IMR-90 (cell line): ENCODE measurements around the gene CLEC2A. TPM values are rescaled to one million over a fixed set of nuclear protein-coding genes. Genes with fewer than 3 reads are reported as not detected.

Source experiments
- ATAC-seq: fragments of 200-7000 bp; cut with Tn5 transposase; 2 replicates; pipeline ENCODE4 v1.9.1; 2020; ENCODE audit warnings: low read depth, mild to moderate bottlenecking, moderate library complexity
- BruUV-seq: library from RNA; stranded (reverse); fragments of 400-500 nt; replicated peaks from 2 replicates; lab custom pipeline; 2021; lab: Mats Ljungman, UMichigan
- CTCF ChIA-PET: fragments of 300-600 bp; formaldehyde crosslinking; extraction: SDS; loops from one replicate; lab custom pipeline; 2021; ENCODE audit warnings: antibody characterized with exemption; lab: Yijun Ruan, JAX
- POLR2A ChIA-PET: fragments of 300-600 bp; sonication (Branson Sonifier 250); formaldehyde crosslinking; loops from one replicate; lab custom pipeline; 2022; ENCODE audit warnings: antibody characterized with exemption; ENCODE audit not compliant: unreplicated experiment; lab: Charles Lee
- DNase-seq: peaks from one replicate; pipeline ENCODE4 v3.0.0; 2013
- H2AFZ ChIP-seq: replicated peaks from 2 replicates; pipeline ENCODE3; 2013; ENCODE audit warnings: low read length, mild to moderate bottlenecking; ENCODE audit not compliant: poor library complexity
- H2AK5ac ChIP-seq: 2 replicates; pipeline ENCODE4 v1.6.1; 2013; ENCODE audit warnings: low read depth, low read length, inconsistent platforms
- H2AK9ac ChIP-seq: replicated peaks from 2 replicates; pipeline ENCODE3; 2013; ENCODE audit warnings: mild to moderate bottlenecking, low read depth, low read length, moderate library complexity; ENCODE audit not compliant: poor library complexity
- H2BK120ac ChIP-seq: 2 replicates; pipeline ENCODE4 v1.6.1; 2013; ENCODE audit warnings: low read depth, low read length, inconsistent platforms
- H2BK15ac ChIP-seq: 3 replicates; pipeline ENCODE4 v1.6.1; 2013; ENCODE audit warnings: low read depth, low read length, inconsistent platforms
- H2BK20ac ChIP-seq: 2 replicates; pipeline ENCODE4 v1.6.1; 2013; ENCODE audit warnings: low read depth, mild to moderate bottlenecking, inconsistent platforms, low read length, moderate library complexity
- H2BK5ac ChIP-seq: 2 replicates; pipeline ENCODE4 v1.6.1; 2013; ENCODE audit warnings: mild to moderate bottlenecking, low read depth, low read length, inconsistent platforms; ENCODE audit not compliant: poor library complexity, severe bottlenecking
- H3K14ac ChIP-seq: replicated peaks from 2 replicates; pipeline ENCODE4 v1.6.1; 2013; ENCODE audit warnings: low read depth, low read length, inconsistent platforms
- H3K18ac ChIP-seq: 2 replicates; pipeline ENCODE4 v1.6.1; 2013; ENCODE audit warnings: low read depth, low read length, control low read depth
- H3K23ac ChIP-seq: 2 replicates; pipeline ENCODE4 v1.6.1; 2013; ENCODE audit warnings: low read depth, low read length, inconsistent platforms
- H3K27ac ChIP-seq: 2 replicates; pipeline ENCODE4 v1.5.1; 2013; ENCODE audit warnings: mild to moderate bottlenecking, control low read depth, low read length; ENCODE audit not compliant: insufficient read depth
- H3K27me3 ChIP-seq: 2 replicates; pipeline ENCODE4 v1.6.1; 2013; ENCODE audit warnings: low read length; ENCODE audit not compliant: control insufficient read depth, insufficient read depth
- H3K36me3 ChIP-seq: 2 replicates; pipeline ENCODE4 v1.6.1; 2013; ENCODE audit warnings: low read length, mixed read lengths; ENCODE audit not compliant: control insufficient read depth, insufficient read depth
- H3K4ac ChIP-seq: 2 replicates; pipeline ENCODE4 v1.6.1; 2013; ENCODE audit warnings: low read depth, low read length, inconsistent platforms
- H3K4me1 ChIP-seq: 2 replicates; pipeline ENCODE4 v1.6.1; 2013; ENCODE audit warnings: low read length, mixed read lengths; ENCODE audit not compliant: control insufficient read depth, insufficient read depth
- H3K4me2 ChIP-seq: 2 replicates; pipeline ENCODE4 v1.6.1; 2013; ENCODE audit warnings: low read depth, mild to moderate bottlenecking, control low read depth, low read length, moderate library complexity
- H3K4me3 ChIP-seq: 2 replicates; pipeline ENCODE4 v1.5.1; 2013; ENCODE audit warnings: low read depth, mild to moderate bottlenecking, control low read depth, low read length, moderate library complexity; ENCODE audit not compliant: insufficient read depth
- H3K56ac ChIP-seq: 2 replicates; pipeline ENCODE4 v1.6.1; 2013; ENCODE audit warnings: low read length, inconsistent platforms; ENCODE audit not compliant: insufficient read depth; ENCODE audit errors: extremely low read depth
- H3K79me1 ChIP-seq, 2 experiments: 2 replicates each; pipeline ENCODE4 v1.6.1; 2013; ENCODE audit warnings: low read length in 2 of 2, inconsistent platforms in 1 of 2, low read depth in 1 of 2
- H3K9ac ChIP-seq: 2 replicates; pipeline ENCODE4 v1.6.1; 2013; ENCODE audit warnings: low read depth, low read length, control low read depth
- H3K9me1 ChIP-seq: 2 replicates; pipeline ENCODE4 v1.6.1; 2013; ENCODE audit warnings: low read length, inconsistent platforms; ENCODE audit not compliant: insufficient read depth
- H3K9me3 ChIP-seq: 2 replicates; pipeline ENCODE4 v1.6.1; 2013; ENCODE audit warnings: low read length; ENCODE audit not compliant: control insufficient read depth, insufficient read depth
- H4K20me1 ChIP-seq: 2 replicates; pipeline ENCODE4 v1.6.1; 2013; ENCODE audit warnings: low read length, inconsistent platforms; ENCODE audit not compliant: insufficient read depth
- H4K5ac ChIP-seq: 2 replicates; pipeline ENCODE4 v1.6.1; 2013; ENCODE audit warnings: mild to moderate bottlenecking, low read depth, low read length, control low read depth
- H4K8ac ChIP-seq, 2 experiments: 2 replicates each; pipeline ENCODE4 v1.6.1; 2013; ENCODE audit warnings: low read depth in 2 of 2, low read length in 2 of 2, control low read depth in 1 of 2, inconsistent platforms in 1 of 2
- H4K91ac ChIP-seq: 2 replicates; pipeline ENCODE4 v1.6.1; 2013; ENCODE audit warnings: low read depth, low read length, inconsistent platforms; ENCODE audit not compliant: insufficient read depth
- BHLHE40 ChIP-seq: fragments of 150-350 bp; IDR thresholded peaks from 2 replicates; pipeline ENCODE4 v1.6.1; 2016; ENCODE audit warnings: mild to moderate bottlenecking, low read depth, low read length
- CHD1 ChIP-seq: IDR thresholded peaks from 2 replicates; pipeline ENCODE4 v1.6.1; 2012; ENCODE audit warnings: low read depth, low read length, improper control_type of control experiment
- MAFK ChIP-seq: IDR thresholded peaks from 2 replicates; pipeline ENCODE4 v1.6.1; 2012; ENCODE audit warnings: low read depth, low read length, improper control_type of control experiment
- MXI1 ChIP-seq: IDR thresholded peaks from 2 replicates; pipeline ENCODE4 v1.6.1; 2012; ENCODE audit warnings: low read depth, mild to moderate bottlenecking, low read length, moderate library complexity, borderline replicate concordance
- NFE2L2 ChIP-seq: fragments of 150-350 bp; IDR thresholded peaks from 2 replicates; pipeline ENCODE4 v1.6.1; 2016; ENCODE audit warnings: low read depth, mild to moderate bottlenecking, low read length
- POLR2A ChIP-seq: IDR thresholded peaks from 2 replicates; pipeline ENCODE4 v1.6.1; 2012; ENCODE audit warnings: mild to moderate bottlenecking, low read depth, low read length
- RAD21 ChIP-seq: IDR thresholded peaks from 2 replicates; pipeline ENCODE4 v1.6.1; 2012; ENCODE audit warnings: low read length, improper control_type of control experiment
- SMC3 ChIP-seq: fragments of 150-350 bp; IDR thresholded peaks from 2 replicates; pipeline ENCODE4 v1.6.1; 2016; ENCODE audit warnings: low read depth, mild to moderate bottlenecking, antibody characterized with exemption, low read length, moderate library complexity
- USF2 ChIP-seq: fragments of 150-350 bp; IDR thresholded peaks from 2 replicates; pipeline ENCODE4 v1.6.1; 2017; ENCODE audit warnings: mild to moderate bottlenecking, antibody characterized with exemption, low read length, low read depth
- WGBS, 2 experiments: methylation state at CpG; one replicate each; pipeline versions ENCODE4 v1.1.5 to v1.1.7; 2013; ENCODE audit warnings: missing lambda C conversion rate in 2 of 2; ENCODE audit not compliant: insufficient read length in 1 of 2; ENCODE audit errors: extremely low coverage in 2 of 2; 5-methylcytosine and 5-hydroxymethylcytosine counted together
- dilution Hi-C: fragments of 300-500 bp; cut with HindIII; formaldehyde crosslinking; loops from one replicate; pipeline ENCODE4 v1.14.3; 2018; ENCODE audit warnings: low sequenced_read_pairs; ENCODE audit not compliant: unreplicated experiment
- in situ Hi-C: fragments of 300-500 bp; cut with MboI; formaldehyde crosslinking; loops from 3 replicates; pipeline ENCODE4 v1.14.3; 2019; ENCODE audit warnings: low sequenced_read_pairs, inconsistent platforms, mixed read lengths
- intact Hi-C: fragments of 100-400 bp; cut with micrococcal nuclease; formaldehyde crosslinking; loops from 2 replicates; pipeline ENCODE4 v1.10.0; 2022
- polyA plus RNA-seq, 3 experiments: library from polyadenylated mRNA; depleted of rRNA; stranded (reverse); fragments of >200 nt; gene quantifications; 2 replicates each; pipeline ENCODE4 v1.2.3, GENCODE V29; 2012; ENCODE audit warnings: low replicate concordance in 1 of 3
- total RNA-seq: library from RNA; depleted of rRNA; stranded (reverse); fragments of >200 nt; gene quantifications from 2 replicates; pipeline ENCODE4 v1.2.3, GENCODE V29; 2012
- TF ChIP-seq, protein P1 (sequence below): conservative IDR thresholded peaks from 2 replicates; pipeline ENCODE4 v1.5.1; 2012; ENCODE audit warnings: mild to moderate bottlenecking, low read depth, low read length, improper control_type of control experiment

Gene CLEC2A
- total and polyA plus RNA-seq, 2 of the 4 experiments (the other 2 are of a cell fraction) = not detected

- no TSS peak for BruUV-seq
- TF ChIP-seq CHD1 = no peak
- no peak for TF ChIP-seq SMC3
- TF ChIP-seq USF2 = no peak
- no peak for TF ChIP-seq MAFK
- TF ChIP-seq NFE2L2 = no peak
- TF ChIP-seq BHLHE40 = no peak
- TF ChIP-seq POLR2A = no peak
- TF ChIP-seq RAD21 = no peak
- no peak for TF ChIP-seq MXI1
- TF ChIP-seq, protein P1, sequence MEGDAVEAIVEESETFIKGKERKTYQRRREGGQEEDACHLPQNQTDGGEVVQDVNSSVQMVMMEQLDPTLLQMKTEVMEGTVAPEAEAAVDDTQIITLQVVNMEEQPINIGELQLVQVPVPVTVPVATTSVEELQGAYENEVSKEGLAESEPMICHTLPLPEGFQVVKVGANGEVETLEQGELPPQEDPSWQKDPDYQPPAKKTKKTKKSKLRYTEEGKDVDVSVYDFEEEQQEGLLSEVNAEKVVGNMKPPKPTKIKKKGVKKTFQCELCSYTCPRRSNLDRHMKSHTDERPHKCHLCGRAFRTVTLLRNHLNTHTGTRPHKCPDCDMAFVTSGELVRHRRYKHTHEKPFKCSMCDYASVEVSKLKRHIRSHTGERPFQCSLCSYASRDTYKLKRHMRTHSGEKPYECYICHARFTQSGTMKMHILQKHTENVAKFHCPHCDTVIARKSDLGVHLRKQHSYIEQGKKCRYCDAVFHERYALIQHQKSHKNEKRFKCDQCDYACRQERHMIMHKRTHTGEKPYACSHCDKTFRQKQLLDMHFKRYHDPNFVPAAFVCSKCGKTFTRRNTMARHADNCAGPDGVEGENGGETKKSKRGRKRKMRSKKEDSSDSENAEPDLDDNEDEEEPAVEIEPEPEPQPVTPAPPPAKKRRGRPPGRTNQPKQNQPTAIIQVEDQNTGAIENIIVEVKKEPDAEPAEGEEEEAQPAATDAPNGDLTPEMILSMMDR = no peak
- H3K4me1 ChIP-seq = no peaks in the 10 kb centered on the region
- no CpG with 5 or more reads among the region's 3 CpGs for WGBS, 2 experiments
- H2AK9ac ChIP-seq = no peak overlapping the region
- H3K56ac ChIP-seq = no peak overlapping the region
- no peak overlapping the region for H2AFZ ChIP-seq
- H3K9me1 ChIP-seq = no peaks in the 10 kb centered on the region
- in situ Hi-C loops = loop anchor here (5.0 to 10.0 kb wide), 2 partner anchors 112 to 180 kb away; no protein-coding TSS in a partner anchor
- no peak overlapping the region for H3K18ac ChIP-seq
- H3K4me3 ChIP-seq = no peak overlapping the region
- H4K91ac ChIP-seq = no peak overlapping the region
- H3K9me3 ChIP-seq = no peaks in the 10 kb centered on the region
- H3K27ac ChIP-seq = no peak overlapping the region
- H3K36me3 ChIP-seq = no peaks in the 10 kb centered on the region
- H4K5ac ChIP-seq = no peak overlapping the region
- H2BK120ac ChIP-seq = no peak overlapping the region
- H4K20me1 ChIP-seq = no peaks in the 10 kb centered on the region
- CTCF ChIA-PET = interaction anchor here (4.5 kb wide), 1 partner anchor 176 kb away, joined by 16 read pairs; no protein-coding TSS in a partner anchor
- ATAC-seq (no peak), DNase-seq (no peak)
- no peak overlapping the region for H3K4me2 ChIP-seq
- no peak overlapping the region for H2BK5ac ChIP-seq
- intact Hi-C loops = loop anchor here (1.0 to 5.0 kb wide), 2 partner anchors 113 to 215 kb away; no protein-coding TSS in a partner anchor
- no peak overlapping the region for H2BK20ac ChIP-seq
- H2AK5ac ChIP-seq = no peak overlapping the region
- POLR2A ChIA-PET = no interaction called here
- no peak overlapping the region for H3K4ac ChIP-seq
- no peaks in the 10 kb centered on the region; the same call in 1 of the 2 replicates for H3K27me3 ChIP-seq
- dilution Hi-C loops = no loop called here
- no peak overlapping the region for H2BK15ac ChIP-seq
- H3K79me1 ChIP-seq = no peaks in the 10 kb centered on the region
- no peak overlapping the region for H4K8ac ChIP-seq
- no peak overlapping the region for H3K14ac ChIP-seq
- H3K9ac ChIP-seq = no peak overlapping the region
- no peak overlapping the region for H3K23ac ChIP-seq
Observed at GRCh38 chr12:9926876-9927275, 5.3 kb downstream of the CLEC2A start.
